Breast epithelium (tissue), 3 donors: Measurements from ENCODE around the gene ZC2HC1B.

Source experiments
- CTCF ChIP-seq, 3 donors: fragments of 450-650 bp; IDR thresholded peaks; one replicate each; pipeline ENCODE4 v1.5.1; 2016 to 2017; ENCODE audit warnings: antibody characterized with exemption in 3 of 3, mild to moderate bottlenecking in 3 of 3, moderate library complexity in 3 of 3
- POLR2A ChIP-seq: fragments of 450-650 bp; IDR thresholded peaks from one replicate; pipeline ENCODE4 v1.6.1; 2016; ENCODE audit warnings: antibody characterized with exemption, mild to moderate bottlenecking, moderate library complexity
- POLR2AphosphoS5 ChIP-seq, 3 donors: sonication (generic); formaldehyde crosslinking; IDR thresholded peaks; one replicate each; pipeline ENCODE4 v1.6.1; 2017; ENCODE audit warnings: antibody characterized with exemption in 3 of 3

- no peak for TF ChIP-seq CTCF (IDR thresholded peaks at IDR 0.05)
- TF ChIP-seq POLR2AphosphoS5 (IDR thresholded peaks at IDR 0.05) = no peak
- TF ChIP-seq POLR2A = no peak
Observed at GRCh38 chr6:143857651-143858050, 6.6 kb upstream of the ZC2HC1B start.
